OCI-M2 (cell line): ENCODE data around the gene ANKS1A.

ENCODE experiments used
- DNase-seq: peaks from one replicate; lab custom pipeline; 2025; ENCODE audit not compliant: unreplicated experiment; lab: John Stamatoyannopoulos, UW

Gene ANKS1A

DNA sequence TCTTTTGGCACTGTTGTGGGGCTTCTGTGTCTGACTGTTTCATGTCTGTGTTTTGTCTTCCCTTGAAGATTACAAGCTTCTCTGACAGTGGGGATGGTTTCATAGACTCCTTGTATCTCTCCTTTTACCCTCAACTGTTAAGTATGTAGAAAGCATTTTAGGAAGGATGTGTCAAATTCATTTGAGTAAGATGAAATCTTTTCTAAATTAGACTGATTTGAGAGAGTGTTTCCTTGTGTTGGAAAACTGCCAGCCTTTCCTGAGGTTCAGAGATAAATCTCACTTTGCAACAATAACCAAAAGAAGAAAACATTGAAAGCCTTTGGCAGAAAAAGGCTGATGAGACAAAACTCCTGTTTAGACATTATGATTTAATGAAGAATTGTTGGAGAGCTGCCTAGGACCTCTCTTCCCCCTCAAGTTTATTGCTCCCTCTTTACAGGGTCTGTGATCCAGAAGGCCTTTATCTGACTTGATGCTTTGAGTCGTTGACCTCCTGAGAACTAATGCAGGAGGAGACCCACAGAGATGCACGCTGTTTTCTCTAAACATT, 68.3 kb downstream of the ANKS1A start:
- no peak for DNase-seq

DNA sequence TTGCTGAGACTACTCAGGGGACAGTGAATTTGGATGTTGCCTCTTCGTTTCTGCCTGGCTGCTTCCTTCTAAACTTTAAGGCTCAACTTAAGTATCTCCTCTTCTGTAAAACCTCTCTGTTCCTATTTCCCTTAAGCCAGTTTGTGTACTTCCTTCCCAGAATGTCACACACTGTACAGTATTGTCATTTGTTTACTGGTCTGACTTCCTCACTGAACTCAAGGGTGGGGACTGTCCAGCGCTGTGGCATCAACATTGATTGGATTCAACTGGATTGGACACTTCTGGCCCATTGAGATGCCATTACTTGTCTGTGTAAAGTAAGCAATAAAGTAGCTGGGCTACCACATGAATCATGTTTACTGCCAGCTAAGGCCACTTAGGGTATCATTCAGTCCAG, 69.7 kb downstream of the ANKS1A start:
- DNase-seq = no peak

- DNase-seq = no peak
Observed at GRCh38 chr6:34959224-34959623, 70.2 kb downstream of the ANKS1A start.

- no peak for DNase-seq
Observed at GRCh38 chr6:34961082-34961481, 72.0 kb downstream of the ANKS1A start.

DNA sequence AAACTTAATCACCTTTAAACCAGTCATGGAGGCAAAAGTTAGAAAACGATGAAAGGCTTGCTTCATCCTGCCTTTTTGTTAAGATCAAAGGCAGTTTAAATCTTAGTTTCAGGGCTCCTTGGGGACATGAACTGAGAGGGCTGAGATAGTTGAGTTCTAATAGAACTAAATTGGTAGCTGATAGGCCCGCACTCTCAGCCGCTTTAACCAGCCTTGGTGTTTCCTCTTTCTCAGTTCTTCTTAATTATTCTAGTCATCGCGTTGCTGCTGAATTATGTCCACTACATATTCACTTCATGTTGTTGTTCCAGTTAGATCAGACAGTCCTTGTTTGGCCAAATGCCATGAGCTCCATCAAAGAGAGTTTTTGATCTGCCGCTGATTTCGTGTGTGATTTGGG, 72.5 kb downstream of the ANKS1A start:
- no peak for DNase-seq

DNA sequence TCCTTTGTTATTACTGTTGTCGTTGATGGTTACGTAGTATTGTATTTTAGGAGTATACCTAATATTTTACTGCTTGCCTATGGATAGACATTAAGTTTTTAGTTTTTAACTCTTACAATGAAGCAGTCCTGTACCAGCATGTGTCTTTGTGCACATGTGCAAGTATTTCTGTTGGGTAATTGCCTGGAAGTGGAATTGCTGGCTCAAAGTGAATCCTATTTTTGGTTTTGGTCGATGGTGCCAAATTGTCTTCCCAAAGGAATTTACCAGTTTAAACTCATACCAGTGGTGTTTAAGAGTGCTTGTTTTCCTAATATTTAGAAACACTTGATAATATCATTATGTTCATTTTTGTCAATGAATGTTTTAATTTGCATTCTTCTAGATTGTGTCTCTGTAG, 75.5 kb downstream of the ANKS1A start:
- DNase-seq = no peak

DNA sequence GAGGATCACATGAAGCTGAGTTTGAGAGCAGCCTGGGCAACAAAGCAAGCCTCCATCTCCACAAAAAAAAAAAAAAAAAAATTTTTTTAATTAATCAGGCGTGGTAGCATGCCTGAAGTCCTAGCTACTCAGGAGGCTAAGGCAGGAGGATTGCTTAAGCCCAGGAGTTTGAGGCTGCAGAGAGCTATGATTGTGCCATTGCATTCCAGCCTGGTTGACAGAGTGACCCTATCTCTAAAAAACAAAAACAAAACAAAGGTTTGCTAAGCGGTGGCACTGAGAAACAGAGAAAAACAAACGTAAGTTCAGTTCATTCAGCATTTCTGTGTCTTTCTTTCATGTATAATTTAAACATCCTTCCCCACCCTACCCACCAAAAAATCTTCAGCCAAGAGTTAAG, 78.4 kb downstream of the ANKS1A start:
- no peak for DNase-seq

DNA sequence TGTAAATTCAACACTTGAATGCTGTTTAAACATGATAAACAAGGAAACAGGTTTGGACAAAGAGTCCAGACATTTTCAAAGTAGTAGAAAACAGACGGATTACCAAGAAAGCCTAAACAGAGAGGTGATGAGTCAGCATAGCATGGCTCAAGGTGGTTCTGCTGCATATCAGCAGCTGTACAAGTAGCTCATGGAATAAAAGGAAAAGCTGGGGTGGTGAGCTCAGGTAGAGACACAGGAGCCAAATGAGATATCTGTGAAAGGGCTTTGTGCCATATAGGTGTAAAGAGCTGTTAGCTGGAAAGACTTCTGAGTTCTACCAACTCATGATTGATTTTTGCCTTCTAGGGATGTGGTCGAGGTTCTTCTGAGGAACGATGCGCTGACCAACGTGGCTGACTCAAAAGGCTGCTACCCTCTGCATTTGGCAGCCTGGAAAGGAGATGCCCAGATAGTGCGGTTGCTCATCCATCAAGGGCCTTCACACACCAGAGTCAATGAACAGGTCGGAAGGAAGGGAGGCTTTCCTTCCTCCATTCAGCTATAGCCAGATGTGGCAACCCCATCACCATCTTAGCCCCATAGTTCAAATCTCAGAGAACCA, 80.7 kb downstream of the ANKS1A start:
- DNase-seq = no peak

- no peak for DNase-seq
Observed at GRCh38 chr6:34970488-34970887, 81.4 kb downstream of the ANKS1A start.

DNA sequence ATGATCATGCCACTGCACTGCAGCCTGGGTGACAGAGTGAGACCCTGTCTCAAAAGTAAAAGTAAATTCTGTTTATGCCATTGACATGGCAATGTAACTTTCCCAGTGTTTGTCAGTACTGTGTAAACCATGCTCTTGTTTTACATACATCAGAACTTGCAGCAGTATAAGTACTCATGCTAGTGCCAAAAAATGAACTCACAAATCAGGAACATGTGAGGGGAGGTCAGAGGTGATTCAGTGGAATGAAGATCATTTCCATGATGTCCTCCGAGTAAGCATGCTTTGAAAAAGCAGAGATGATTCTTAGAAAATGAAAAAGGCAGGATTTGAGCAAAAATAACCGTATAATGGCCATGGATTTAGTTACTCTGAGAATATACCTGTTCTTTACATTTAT, 81.9 kb downstream of the ANKS1A start:
- DNase-seq = no peak

- no peak for DNase-seq
Observed at GRCh38 chr6:34973547-34974248, 84.6 kb downstream of the ANKS1A start.

DNA sequence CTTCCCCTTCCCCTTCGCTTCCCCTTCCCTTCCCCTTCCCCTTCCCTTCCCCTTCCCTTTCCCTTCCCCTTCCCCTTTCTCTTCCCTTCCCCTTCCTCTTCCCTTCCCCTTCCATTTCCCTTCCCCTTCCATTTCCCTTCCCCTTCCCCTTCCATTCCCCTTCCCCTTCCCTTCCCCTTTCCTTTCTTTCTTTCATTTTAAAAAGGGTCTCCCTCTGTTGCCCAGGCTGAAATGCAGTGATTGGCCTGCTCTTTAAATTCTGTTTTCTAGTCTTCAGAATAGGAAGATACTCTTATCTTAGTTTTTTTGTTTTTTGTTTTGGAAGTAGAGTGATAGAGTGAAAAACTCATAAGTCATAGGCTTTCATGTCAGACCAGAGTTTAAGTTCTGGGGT, 85.2 kb downstream of the ANKS1A start:
- DNase-seq = no peak

DNA sequence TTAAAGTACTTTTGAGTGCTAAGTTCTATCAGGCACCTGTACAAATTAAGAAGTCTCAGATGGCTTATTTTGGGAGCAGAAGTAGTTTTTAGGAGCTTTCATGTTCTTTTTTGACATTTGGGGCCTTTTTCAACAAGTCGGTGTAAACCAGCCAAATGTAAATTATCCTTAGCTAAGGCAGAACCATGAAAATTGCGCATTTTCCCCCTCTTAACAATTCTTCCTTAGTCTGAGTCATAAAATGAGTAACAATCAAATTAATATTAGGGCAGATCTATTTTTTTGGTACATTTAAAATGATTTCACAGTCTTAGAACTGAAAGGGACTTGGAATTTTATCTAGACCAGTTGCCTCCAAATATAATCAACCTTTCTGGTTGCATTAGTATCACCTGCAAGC, 87.2 kb downstream of the ANKS1A start:
- DNase-seq = no peak

DNA sequence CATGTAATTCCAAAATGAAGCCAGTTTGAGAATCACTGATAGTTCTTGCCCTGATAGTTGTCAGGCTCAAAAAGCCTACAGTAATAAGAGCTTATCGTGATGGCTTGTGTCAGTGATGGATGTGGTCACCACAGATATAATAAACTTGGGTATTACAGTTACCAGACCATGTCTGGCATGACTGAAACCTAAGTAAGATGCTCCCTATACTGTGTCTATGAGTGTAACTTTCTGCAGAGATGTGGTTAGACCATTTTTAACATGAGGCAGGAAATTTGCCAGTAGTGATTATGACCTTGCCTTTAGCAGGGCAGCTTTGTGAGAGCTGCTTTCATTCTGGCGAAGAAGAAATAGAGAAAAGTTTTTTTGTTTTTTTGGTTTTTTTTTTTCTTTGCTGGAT, 90.2 kb downstream of the ANKS1A start:
- no peak for DNase-seq

- no peak for DNase-seq
Observed at GRCh38 chr6:34979994-34980393, 90.9 kb downstream of the ANKS1A start.

- no peak for DNase-seq
Observed at GRCh38 chr6:34981366-34981765, 92.3 kb downstream of the ANKS1A start.

GRCh38 chr6:34981951-34982350, 92.9 kb downstream of the ANKS1A start:
- DNase-seq = no peak

GRCh38 chr6:34982424-34982852, 93.4 kb downstream of the ANKS1A start:
- DNase-seq = no peak

DNA sequence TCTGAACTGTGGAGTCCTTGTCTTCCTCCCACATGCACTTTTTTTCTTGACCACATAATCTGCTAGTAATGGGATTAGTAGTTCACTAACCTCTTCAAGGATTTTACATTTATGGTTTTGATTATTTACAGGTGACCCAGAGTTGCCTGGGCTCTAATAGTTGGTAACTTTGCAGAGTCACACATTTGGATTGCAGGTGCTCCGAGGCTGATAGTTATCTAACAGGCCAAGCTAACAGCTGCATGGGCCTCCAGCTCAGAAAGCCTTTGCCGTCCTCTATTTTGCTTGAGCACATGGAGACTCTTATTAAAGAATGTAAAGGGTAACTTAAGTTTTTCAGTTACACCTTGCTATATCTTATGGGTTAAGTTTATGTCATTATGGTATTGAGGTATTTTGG, 95.4 kb downstream of the ANKS1A start:
- no peak for DNase-seq

GRCh38 chr6:34985236-34985635, 96.2 kb downstream of the ANKS1A start:
- DNase-seq = no peak

- DNase-seq = no peak
Observed at GRCh38 chr6:34986845-34987246, 97.8 kb downstream of the ANKS1A start.

GRCh38 chr6:34987506-34987905, 98.5 kb downstream of the ANKS1A start:
- DNase-seq = no peak
